SU-DHL-6 (cell line): ENCODE measurements around the gene RETREG1.
"Not testable (repeated sequence)": the region's sequence is repeated elsewhere in the genome, so short reads cannot be mapped to it uniquely, and the experiment has no call there.

Source experiments
- H2AFZ ChIP-seq: fragments of 200-600 bp; sonication (generic); 2 replicates; pipeline ENCODE4 v1.6.1; 2014; ENCODE audit warnings: low read depth, mild to moderate bottlenecking, moderate library complexity, mixed read lengths, antibody characterized with exemption, low read length; ENCODE audit not compliant: severe bottlenecking
- H3F3A ChIP-seq: fragments of 200-600 bp; shearing (Covaris generic); 2 replicates; pipeline ENCODE4 v1.6.0; 2016; ENCODE audit warnings: antibody characterized with exemption, mild to moderate bottlenecking; ENCODE audit not compliant: insufficient read depth
- H3K27ac ChIP-seq: fragments of 200-600 bp; sonication (generic); 2 replicates; pipeline ENCODE4 v1.5.1; 2016; ENCODE audit warnings: low read depth, mild to moderate bottlenecking, low read length, moderate library complexity, mixed read lengths
- H3K27me3 ChIP-seq: fragments of 200-600 bp; sonication (generic), shearing (Covaris generic); 2 replicates; pipeline ENCODE4 v1.6.0; 2014; ENCODE audit warnings: mild to moderate bottlenecking, low read length
- H3K36me3 ChIP-seq: fragments of 200-600 bp; sonication (generic); 2 replicates; pipeline ENCODE4 v1.6.1; 2014; ENCODE audit warnings: mild to moderate bottlenecking, low read length, mixed read lengths
- H3K4me2 ChIP-seq: fragments of 300-600, 200-600 bp; shearing (Covaris generic), sonication (generic); 2 replicates; pipeline ENCODE4 v1.6.0; 2014; ENCODE audit warnings: low read length, low read depth, mild to moderate bottlenecking; ENCODE audit not compliant: poor library complexity, severe bottlenecking
- H3K4me3 ChIP-seq: fragments of 200-600 bp; sonication (generic); 2 replicates; pipeline ENCODE4 v1.5.1; 2014; ENCODE audit warnings: antibody characterized with exemption, low read length, mild to moderate bottlenecking, mixed read lengths; ENCODE audit not compliant: insufficient read depth, poor library complexity, severe bottlenecking
- H3K79me2 ChIP-seq: fragments of 200-600 bp; sonication (generic); 2 replicates; pipeline ENCODE4 v1.6.1; 2014; ENCODE audit warnings: mild to moderate bottlenecking, low read length, moderate library complexity; ENCODE audit not compliant: insufficient read depth
- H3K9ac ChIP-seq: fragments of 200-600 bp; sonication (generic); 2 replicates; pipeline ENCODE4 v1.7.0; 2014; ENCODE audit warnings: mild to moderate bottlenecking, low read length
- H3K9me2 ChIP-seq: fragments of 200-600 bp; sonication (generic); replicated peaks from 2 replicates; pipeline ENCODE4 v1.6.1; 2014; ENCODE audit warnings: low read length; ENCODE audit not compliant: insufficient read depth
- H3K9me3 ChIP-seq: fragments of 200-600 bp; sonication (generic); 2 replicates; pipeline ENCODE4 v1.6.1; 2014; ENCODE audit warnings: low read length, mixed read lengths; ENCODE audit not compliant: insufficient read depth
- H4K20me1 ChIP-seq: fragments of 200-600 bp; sonication (generic); 2 replicates; pipeline ENCODE4 v1.6.1; 2014; ENCODE audit warnings: low read depth, mild to moderate bottlenecking, antibody characterized with exemption, low read length, moderate library complexity, mixed read lengths
- EZH2phosphoT487 ChIP-seq: fragments of 200-600 bp; sonication (generic), shearing (Covaris generic); conservative IDR thresholded peaks from 2 replicates; pipeline ENCODE4 v1.6.1; 2018; ENCODE audit warnings: mild to moderate bottlenecking, antibody characterized with exemption, low read length, moderate library complexity, mixed read lengths
- TF ChIP-seq, protein P1 (sequence below): fragments of 200-600 bp; sonication (generic); IDR thresholded peaks from one replicate; pipeline ENCODE4 v1.5.1; 2017; ENCODE audit warnings: antibody characterized with exemption, mild to moderate bottlenecking, low read length, moderate library complexity; ENCODE audit not compliant: insufficient read depth, poor library complexity, severe bottlenecking

The RETREG1 gene

DNA sequence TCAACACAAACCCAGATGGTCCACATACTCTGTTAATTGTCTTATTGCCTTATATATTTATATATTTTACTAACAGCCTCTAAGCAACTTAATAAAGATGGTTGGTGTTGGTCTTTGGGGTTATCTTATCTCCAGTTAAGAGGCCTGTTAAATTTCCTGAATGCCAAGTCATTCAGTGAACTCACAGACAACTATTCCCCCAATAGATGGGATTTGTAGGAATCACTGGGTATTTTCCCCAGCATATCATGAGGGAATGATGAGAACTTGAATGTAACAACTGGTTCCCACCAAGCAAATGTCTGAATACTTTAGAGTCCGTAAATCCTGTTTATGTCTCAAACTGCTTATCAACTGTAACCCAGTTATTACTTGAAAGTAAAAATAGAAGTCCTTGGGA is 42.7 kb upstream of the RETREG1 start:
- no peak overlapping the region for H2AFZ ChIP-seq
- H3K4me3 ChIP-seq, result no peak overlapping the region
- H3K79me2 ChIP-seq, result no peaks in the 10 kb centered on the region
- no peaks in the 10 kb centered on the region for H3K9me3 ChIP-seq
- H3K4me2 ChIP-seq, result no peak overlapping the region
- H3K27me3 ChIP-seq, result no peaks in the 10 kb centered on the region
- H3F3A ChIP-seq, result no peaks in the 10 kb centered on the region
- H3K9ac ChIP-seq, result no peak overlapping the region
- no peaks in the 10 kb centered on the region for H3K9me2 ChIP-seq
- H3K36me3 ChIP-seq, result no peaks in the 10 kb centered on the region
- H3K27ac ChIP-seq, result no peak overlapping the region
- TF ChIP-seq EZH2phosphoT487, result no peak
- TF ChIP-seq, protein P1, sequence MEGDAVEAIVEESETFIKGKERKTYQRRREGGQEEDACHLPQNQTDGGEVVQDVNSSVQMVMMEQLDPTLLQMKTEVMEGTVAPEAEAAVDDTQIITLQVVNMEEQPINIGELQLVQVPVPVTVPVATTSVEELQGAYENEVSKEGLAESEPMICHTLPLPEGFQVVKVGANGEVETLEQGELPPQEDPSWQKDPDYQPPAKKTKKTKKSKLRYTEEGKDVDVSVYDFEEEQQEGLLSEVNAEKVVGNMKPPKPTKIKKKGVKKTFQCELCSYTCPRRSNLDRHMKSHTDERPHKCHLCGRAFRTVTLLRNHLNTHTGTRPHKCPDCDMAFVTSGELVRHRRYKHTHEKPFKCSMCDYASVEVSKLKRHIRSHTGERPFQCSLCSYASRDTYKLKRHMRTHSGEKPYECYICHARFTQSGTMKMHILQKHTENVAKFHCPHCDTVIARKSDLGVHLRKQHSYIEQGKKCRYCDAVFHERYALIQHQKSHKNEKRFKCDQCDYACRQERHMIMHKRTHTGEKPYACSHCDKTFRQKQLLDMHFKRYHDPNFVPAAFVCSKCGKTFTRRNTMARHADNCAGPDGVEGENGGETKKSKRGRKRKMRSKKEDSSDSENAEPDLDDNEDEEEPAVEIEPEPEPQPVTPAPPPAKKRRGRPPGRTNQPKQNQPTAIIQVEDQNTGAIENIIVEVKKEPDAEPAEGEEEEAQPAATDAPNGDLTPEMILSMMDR, result no peak
- no peaks in the 10 kb centered on the region for H4K20me1 ChIP-seq

DNA sequence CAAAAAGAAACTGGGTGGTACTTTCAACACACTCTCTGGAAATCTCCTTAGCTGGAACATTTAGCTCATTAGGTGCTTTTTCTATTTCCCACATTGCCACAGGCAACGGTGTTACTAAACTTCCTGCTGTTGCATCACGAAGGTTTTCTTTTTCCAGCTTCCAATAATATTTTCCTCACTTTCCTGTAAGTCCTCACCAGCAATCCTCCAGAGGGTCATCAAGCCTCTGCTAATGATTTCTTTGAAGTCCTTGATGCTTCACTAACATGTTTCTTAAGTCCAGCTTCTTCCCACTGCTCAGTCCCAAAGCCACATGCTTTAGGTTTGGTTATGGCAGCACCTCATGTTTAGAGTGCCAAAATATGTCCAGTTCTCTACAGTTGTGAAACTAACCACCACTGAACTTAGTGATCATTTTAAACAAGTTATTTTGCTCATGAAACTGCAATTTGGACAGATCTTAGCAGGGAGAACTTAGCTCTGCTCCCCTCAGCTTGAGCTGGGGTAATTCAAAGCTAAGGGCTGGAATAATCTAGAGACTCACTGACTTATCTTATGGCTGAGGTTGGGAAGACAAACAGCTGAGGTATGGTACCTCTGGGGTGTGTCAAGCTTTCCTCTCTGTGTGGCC is 39.9 kb upstream of the RETREG1 start:
- no peaks in the 10 kb centered on the region for H3F3A ChIP-seq
- H3K27ac ChIP-seq, result no peak overlapping the region
- no peaks in the 10 kb centered on the region for H3K27me3 ChIP-seq
- TF ChIP-seq, protein P1, result no peak
- no peak for TF ChIP-seq EZH2phosphoT487
- H3K9ac ChIP-seq, result no peak overlapping the region
- no peak overlapping the region for H3K4me2 ChIP-seq
- H2AFZ ChIP-seq, result no peak overlapping the region
- H3K4me3 ChIP-seq, result no peak overlapping the region
- no peaks in the 10 kb centered on the region for H4K20me1 ChIP-seq
- no peaks in the 10 kb centered on the region for H3K9me3 ChIP-seq
- no peaks in the 10 kb centered on the region for H3K9me2 ChIP-seq
- H3K79me2 ChIP-seq, result no peaks in the 10 kb centered on the region
- H3K36me3 ChIP-seq, result no peaks in the 10 kb centered on the region

DNA sequence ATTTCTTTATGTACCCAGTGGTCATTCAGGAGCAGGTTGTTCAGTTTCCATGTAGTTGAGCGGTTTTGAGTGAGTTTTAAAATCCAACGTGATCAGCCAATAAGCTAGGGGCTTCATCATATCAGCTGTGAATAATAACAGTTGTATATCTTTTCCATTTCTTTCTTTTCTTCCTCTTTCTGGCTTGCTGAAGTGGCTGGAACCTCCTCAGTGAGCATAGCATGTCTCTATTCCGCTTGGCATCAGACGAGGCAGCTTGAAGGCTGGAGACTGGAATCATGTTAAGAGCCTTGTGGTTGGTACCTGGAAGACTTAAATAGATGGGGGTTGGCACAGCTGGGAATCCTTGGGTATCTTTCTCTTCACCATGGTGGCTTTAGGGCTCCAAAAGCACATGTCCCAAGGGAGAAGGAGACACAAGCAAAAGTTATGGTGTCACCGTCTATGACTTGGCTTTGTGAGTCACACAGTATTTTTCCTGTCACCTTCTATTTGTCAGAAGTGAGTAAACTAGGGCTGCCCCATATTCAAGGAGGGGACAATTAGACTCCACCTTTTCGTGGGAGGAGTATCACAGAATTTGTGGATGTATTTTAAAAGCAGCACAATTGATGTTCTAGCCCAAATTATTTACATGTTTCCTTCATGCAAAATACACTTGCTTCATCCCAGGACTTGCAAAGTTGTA is 38.0 kb upstream of the RETREG1 start:
- no peaks in the 10 kb centered on the region for H3F3A ChIP-seq
- H3K4me2 ChIP-seq, result no peak overlapping the region
- H3K4me3 ChIP-seq, result no peak overlapping the region
- no peak overlapping the region for H3K27ac ChIP-seq
- no peaks in the 10 kb centered on the region for H3K9me3 ChIP-seq
- H3K9me2 ChIP-seq, result no peaks in the 10 kb centered on the region
- no peak overlapping the region for H2AFZ ChIP-seq
- TF ChIP-seq, protein P1, result no peak
- no peak for TF ChIP-seq EZH2phosphoT487
- H4K20me1 ChIP-seq, result no peaks in the 10 kb centered on the region
- no peaks in the 10 kb centered on the region for H3K27me3 ChIP-seq
- no peaks in the 10 kb centered on the region for H3K36me3 ChIP-seq
- H3K9ac ChIP-seq, result no peak overlapping the region
- H3K79me2 ChIP-seq, result no peaks in the 10 kb centered on the region

DNA sequence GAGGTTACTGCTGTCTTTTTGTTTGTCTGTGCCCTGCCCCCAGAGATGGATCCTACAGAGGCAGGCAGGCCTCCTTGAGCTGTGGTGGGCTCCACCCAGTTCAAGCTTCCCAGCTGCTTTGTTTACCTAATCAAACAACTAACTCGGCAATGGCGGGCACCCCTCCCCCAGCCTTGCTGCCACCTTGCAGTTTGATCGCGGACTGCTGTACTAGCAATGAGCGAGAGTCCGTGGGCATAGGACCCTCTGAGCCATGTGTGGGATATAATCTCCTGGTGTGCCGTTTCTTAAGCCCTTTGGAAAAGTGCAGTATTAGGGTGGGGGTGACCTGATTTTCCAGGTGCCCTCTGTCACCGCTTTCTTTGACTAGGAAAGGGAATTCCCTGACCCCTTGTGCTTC is 31.9 kb upstream of the RETREG1 start:
- H3K27ac ChIP-seq, H3K36me3 ChIP-seq, H3K4me3 ChIP-seq, H2AFZ ChIP-seq, H4K20me1 ChIP-seq, H3K9me3 ChIP-seq, H3K9ac ChIP-seq, H3K4me2 ChIP-seq, H3F3A ChIP-seq, H3K9me2 ChIP-seq, H3K27me3 ChIP-seq, H3K79me2 ChIP-seq: not testable (repeated sequence)
